ENCODE measurements around the gene CYB5B. TPM values are rescaled to one million over a fixed set of nuclear protein-coding genes. Genes with fewer than 3 reads are reported as not detected.
"Not testable (repeated sequence)": the region's sequence is repeated elsewhere in the genome, so short reads cannot be mapped to it uniquely, and the experiment has no call there.

CYB5B gene
- total RNA-seq, 2 experiments from 2014 or later = 160 to 172 TPM

DNA sequence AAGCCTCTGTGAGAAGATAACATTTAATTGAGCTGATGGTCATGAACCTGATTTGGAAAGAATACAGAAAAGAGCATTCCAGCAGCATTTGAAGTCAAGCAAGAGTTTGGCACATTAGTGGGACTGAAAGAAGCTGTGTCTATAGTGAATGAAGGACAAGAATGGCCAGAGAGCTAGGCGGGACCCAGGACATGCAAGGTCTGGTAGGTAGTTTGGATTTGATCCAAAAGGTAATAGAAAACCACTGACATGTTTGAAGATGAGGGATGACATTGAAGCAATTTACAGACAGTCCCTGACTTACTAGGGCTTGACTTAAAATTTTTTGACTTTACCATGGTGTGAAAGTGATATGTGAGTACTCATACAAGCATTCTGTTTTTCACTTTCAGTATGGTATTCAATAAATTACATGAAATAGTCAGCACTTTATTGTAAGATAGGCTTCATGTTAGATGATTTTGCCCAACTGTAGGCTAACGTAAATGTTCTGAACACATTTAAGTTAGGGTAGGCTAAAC, 7.6 kb downstream of the CYB5B start:
- intact Hi-C loops (cut with micrococcal nuclease) = loop anchor here (1.0 kb wide), 3 partner anchors 8 to 132 kb away; partner anchors contain the start of gene CYB5B
- peaks cover 7% of the 10 kb centered on the region for H3K9me3 Mint-ChIP-seq
- H3K36me3 Mint-ChIP-seq (ENCODE audit: low read depth) = peaks cover 48% of the 10 kb centered on the region
- DNase-seq = no peak
- CTCF ChIA-PET = no interaction called here
- no peak overlapping the region for H3K4me3 Mint-ChIP-seq
- H3K27me3 Mint-ChIP-seq (ENCODE audit: low read depth) = no peaks in the 10 kb centered on the region
- peaks cover 69% of the 10 kb centered on the region for H3K4me1 Mint-ChIP-seq (ENCODE audit: low read depth)
- H3K27ac Mint-ChIP-seq = peak overlapping the region; percentile 34

- no peak overlapping the region for H3K27ac Mint-ChIP-seq
- peaks cover 39% of the 10 kb centered on the region for H3K36me3 Mint-ChIP-seq (ENCODE audit: low read depth)
- H3K4me1 Mint-ChIP-seq (ENCODE audit: low read depth) = peaks cover 77% of the 10 kb centered on the region
- CTCF ChIA-PET = no interaction called here
- no peaks in the 10 kb centered on the region for H3K9me3 Mint-ChIP-seq
- no peak overlapping the region for H3K4me3 Mint-ChIP-seq
- intact Hi-C loops (cut with micrococcal nuclease) = no loop called here
- no peaks in the 10 kb centered on the region for H3K27me3 Mint-ChIP-seq (ENCODE audit: low read depth)
- DNase-seq = no peak
These were observed 9.6 kb downstream of the CYB5B start for GRCh38 chr16:69434066-69434465.

GRCh38 chr16:69435977-69436820, 11.8 kb downstream of the CYB5B start:
- intact Hi-C loops (cut with micrococcal nuclease) = no loop called here
- H3K27me3 Mint-ChIP-seq (ENCODE audit: low read depth) = no peaks in the 10 kb centered on the region
- H3K4me3 Mint-ChIP-seq = no peak overlapping the region
- peak overlapping the region; percentile 14 for H3K27ac Mint-ChIP-seq
- no peaks in the 10 kb centered on the region for H3K9me3 Mint-ChIP-seq
- DNase-seq = no peak
- peaks cover 79% of the 10 kb centered on the region for H3K4me1 Mint-ChIP-seq (ENCODE audit: low read depth)
- H3K36me3 Mint-ChIP-seq (ENCODE audit: low read depth) = peaks cover 29% of the 10 kb centered on the region
- CTCF ChIA-PET = no interaction called here

GRCh38 chr16:69436896-69437295, 12.5 kb downstream of the CYB5B start:
- no peak for DNase-seq
- H3K4me1 Mint-ChIP-seq (ENCODE audit: low read depth) = peaks cover 79% of the 10 kb centered on the region
- H3K4me3 Mint-ChIP-seq = no peak overlapping the region
- H3K27me3 Mint-ChIP-seq (ENCODE audit: low read depth) = no peaks in the 10 kb centered on the region
- H3K36me3 Mint-ChIP-seq (ENCODE audit: low read depth) = peaks cover 25% of the 10 kb centered on the region
- no peaks in the 10 kb centered on the region for H3K9me3 Mint-ChIP-seq
- H3K27ac Mint-ChIP-seq = no peak overlapping the region
- CTCF ChIA-PET = no interaction called here
- intact Hi-C loops (cut with micrococcal nuclease) = no loop called here

- Mint-ChIP-seq H3K27ac (peak overlapping the region; percentile 51), H3K9me3 (no peaks in the 10 kb centered on the region), H3K4me1 (ENCODE audit: low read depth) (peaks cover 70% of the 10 kb centered on the region), H3K4me3 (peak overlapping the region; percentile 3), H3K27me3 (ENCODE audit: low read depth) (no peaks in the 10 kb centered on the region), H3K36me3 (ENCODE audit: low read depth) (peaks cover 20% of the 10 kb centered on the region)
- intact Hi-C loops (cut with micrococcal nuclease) = no loop called here
- CTCF ChIA-PET = no interaction called here
- no peak for DNase-seq
These were observed 14.0 kb downstream of the CYB5B start for GRCh38 chr16:69438465-69438864.

GRCh38 chr16:69440250-69440649, 15.8 kb downstream of the CYB5B start:
- intact Hi-C loops (cut with micrococcal nuclease) = loop anchor here (5.0 kb wide), 1 partner anchor 82 kb away; no protein-coding TSS in a partner anchor
- Mint-ChIP-seq H3K4me1 (ENCODE audit: low read depth) (peaks cover 72% of the 10 kb centered on the region), H3K27me3 (ENCODE audit: low read depth) (no peaks in the 10 kb centered on the region), H3K4me3 (no peak overlapping the region), H3K9me3 (no peaks in the 10 kb centered on the region), H3K36me3 (ENCODE audit: low read depth) (peaks cover 16% of the 10 kb centered on the region), H3K27ac (peak overlapping the region; percentile 9)
- CTCF ChIA-PET = interaction anchor here (1.1 kb wide), 1 partner anchor 128 kb away, joined by 3 read pairs; no protein-coding TSS in a partner anchor
- DNase-seq = no peak

DNA sequence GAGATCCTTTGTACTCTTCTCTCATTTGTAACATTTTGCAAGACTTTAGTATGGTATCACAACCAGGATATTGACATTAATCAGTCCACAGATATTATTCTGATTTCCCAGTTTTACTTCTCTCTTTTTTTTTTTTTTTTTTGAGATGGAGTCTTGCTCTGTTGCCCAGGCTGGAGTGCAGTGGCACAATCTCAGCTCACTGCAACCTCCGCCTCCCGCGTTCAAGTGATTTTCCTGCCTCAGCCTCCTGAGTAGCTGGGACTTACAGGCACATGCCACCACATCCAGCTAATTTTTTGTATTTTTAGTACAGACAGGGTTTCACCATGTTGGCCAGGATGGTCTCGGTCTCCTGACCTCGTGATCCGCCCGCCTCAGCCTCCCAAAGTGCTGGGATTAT, 16.6 kb downstream of the CYB5B start:
- Mint-ChIP-seq H3K4me1 (ENCODE audit: low read depth) (peaks cover 67% of the 10 kb centered on the region), H3K36me3 (ENCODE audit: low read depth) (peaks cover 16% of the 10 kb centered on the region)
- H3K9me3 Mint-ChIP-seq; H3K27me3 Mint-ChIP-seq (ENCODE audit: low read depth); CTCF ChIA-PET; DNase-seq; H3K4me3 Mint-ChIP-seq; H3K27ac Mint-ChIP-seq: not testable (repeated sequence)
- intact Hi-C loops (cut with micrococcal nuclease) = loop anchor here (5.0 kb wide), 1 partner anchor 81 kb away; no protein-coding TSS in a partner anchor

DNA sequence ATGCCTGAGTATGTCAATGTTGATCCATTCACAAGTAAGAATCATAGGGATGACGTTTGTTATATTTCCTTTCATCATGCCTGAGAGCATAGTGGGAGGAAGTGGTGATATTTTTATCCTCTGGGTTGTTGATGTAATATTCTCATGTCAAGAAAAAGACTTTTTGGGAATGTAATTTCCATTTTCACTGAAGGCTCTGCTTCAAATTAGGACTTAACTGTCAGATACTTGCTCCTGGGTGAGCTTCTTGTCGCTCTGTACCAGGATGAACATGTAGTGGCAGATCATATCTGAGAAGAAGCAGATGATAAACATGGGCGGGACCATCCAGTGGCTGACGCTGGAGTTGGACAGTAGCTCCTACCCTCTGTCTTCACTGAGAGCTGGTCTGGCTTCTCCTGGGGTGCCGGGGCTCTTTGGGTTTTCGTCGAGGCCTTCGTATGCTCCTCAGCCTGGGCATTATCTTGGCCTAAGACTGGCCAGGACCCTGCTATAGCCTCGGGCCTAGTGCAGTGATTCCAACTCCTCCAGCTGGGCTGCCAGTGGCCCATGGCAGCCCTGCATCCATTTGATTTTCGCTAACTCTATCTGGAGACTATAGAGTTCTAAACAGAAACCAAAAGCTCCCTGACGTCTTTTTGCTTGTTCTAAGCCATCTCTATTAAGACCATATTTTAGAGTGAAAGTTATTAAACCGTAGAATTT, 19.7 kb downstream of the CYB5B start:
- DNase-seq = peak; percentile 26
- Mint-ChIP-seq H3K4me1 (ENCODE audit: low read depth) (peaks cover 43% of the 10 kb centered on the region), H3K9me3 (no peaks in the 10 kb centered on the region), H3K36me3 (ENCODE audit: low read depth) (peaks cover 22% of the 10 kb centered on the region), H3K4me3 (peak overlapping the region; percentile 66), H3K27ac (peak overlapping the region; percentile 89), H3K27me3 (ENCODE audit: low read depth) (no peaks in the 10 kb centered on the region)
- intact Hi-C loops (cut with micrococcal nuclease) = loop anchor here (1.0 to 5.0 kb wide), 5 partner anchors 12 to 120 kb away; no protein-coding TSS in a partner anchor
- CTCF ChIA-PET = interaction anchor here (0.6 to 0.8 kb wide), 3 partner anchors 48 to 248 kb away, joined by 3 to 4 read pairs (median 4); no protein-coding TSS in a partner anchor

- Mint-ChIP-seq H3K36me3 (ENCODE audit: low read depth) (peaks cover 22% of the 10 kb centered on the region), H3K27me3 (ENCODE audit: low read depth) (no peaks in the 10 kb centered on the region), H3K9me3 (no peaks in the 10 kb centered on the region), H3K4me3 (peak overlapping the region; percentile 66), H3K4me1 (ENCODE audit: low read depth) (peaks cover 39% of the 10 kb centered on the region), H3K27ac (peak overlapping the region; percentile 89)
- DNase-seq = no peak
- intact Hi-C loops (cut with micrococcal nuclease) = loop anchor here (1.0 to 5.0 kb wide), 5 partner anchors 13 to 119 kb away; no protein-coding TSS in a partner anchor
- CTCF ChIA-PET = interaction anchor here (1.8 kb wide), 1 partner anchor 9 kb away, joined by 4 read pairs; no protein-coding TSS in a partner anchor
These were observed 20.6 kb downstream of the CYB5B start for GRCh38 chr16:69444873-69445517.

DNA sequence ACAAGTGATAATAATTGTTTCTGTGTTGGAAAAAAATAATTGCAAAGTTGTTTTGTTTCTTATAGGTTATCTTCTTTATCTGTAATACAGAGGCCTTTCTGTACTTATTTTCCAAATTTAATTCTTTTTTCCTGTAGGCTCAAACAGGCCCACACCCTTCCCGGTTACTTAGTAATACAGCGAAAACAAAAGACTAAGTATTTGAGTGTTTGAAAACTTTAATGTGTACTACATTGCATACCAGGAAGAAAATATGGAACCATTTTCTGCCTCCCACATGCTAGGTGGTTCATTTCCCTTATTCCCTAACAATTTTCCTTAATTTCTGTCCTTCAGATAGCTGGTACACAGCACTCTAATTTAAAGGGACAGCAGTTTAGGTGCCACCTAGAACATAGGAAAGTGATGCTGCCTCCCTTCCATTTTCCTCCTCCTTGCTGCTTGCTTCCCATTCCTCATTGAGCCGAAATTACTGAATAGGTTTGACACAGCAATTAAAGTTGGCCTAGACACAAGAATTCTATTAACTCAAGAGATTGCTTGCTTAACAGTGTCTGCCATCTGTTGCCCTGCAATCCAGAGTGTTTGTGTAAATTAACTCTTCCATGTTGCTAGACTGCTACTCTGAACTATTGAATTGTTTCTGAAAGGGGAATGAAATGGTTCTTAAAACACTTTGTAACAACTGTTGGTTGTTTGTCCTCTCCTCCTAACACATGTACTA, 24.2 kb downstream of the CYB5B start:
- no peak overlapping the region for H3K4me3 Mint-ChIP-seq
- H3K27ac Mint-ChIP-seq = no peak overlapping the region
- CTCF ChIA-PET = no interaction called here
- peaks cover 30% of the 10 kb centered on the region for H3K36me3 Mint-ChIP-seq (ENCODE audit: low read depth)
- H3K27me3 Mint-ChIP-seq (ENCODE audit: low read depth) = no peaks in the 10 kb centered on the region
- DNase-seq = no peak
- H3K4me1 Mint-ChIP-seq (ENCODE audit: low read depth) = peaks cover 19% of the 10 kb centered on the region
- intact Hi-C loops (cut with micrococcal nuclease) = no loop called here
- no peaks in the 10 kb centered on the region for H3K9me3 Mint-ChIP-seq

GRCh38 chr16:69451166-69451565, 26.7 kb downstream of the CYB5B start:
- CTCF ChIA-PET = no interaction called here
- peaks cover 6% of the 10 kb centered on the region for H3K4me1 Mint-ChIP-seq (ENCODE audit: low read depth)
- no peaks in the 10 kb centered on the region for H3K9me3 Mint-ChIP-seq
- intact Hi-C loops (cut with micrococcal nuclease) = no loop called here
- H3K36me3 Mint-ChIP-seq (ENCODE audit: low read depth) = peaks cover 35% of the 10 kb centered on the region
- no peak overlapping the region for H3K4me3 Mint-ChIP-seq
- H3K27ac Mint-ChIP-seq = no peak overlapping the region
- no peak for DNase-seq
- no peaks in the 10 kb centered on the region for H3K27me3 Mint-ChIP-seq (ENCODE audit: low read depth)

Data from activated naive CD4-positive, alpha-beta T cell treated with anti-CD3 and anti-CD28 coated beads for 36 hours (primary cell).